G401 (cell line): ENCODE measurements around the gene NAXD. TPM values are rescaled to one million over a fixed set of nuclear protein-coding genes. Genes with fewer than 3 reads are reported as not detected.

Experiments used
- DNase-seq: peaks from one replicate; pipeline ENCODE4 v3.0.0-alpha.2; 2015; ENCODE audit warnings: low spot score
- in situ Hi-C: cut with HindIII; loops from 2 replicates; pipeline ENCODE4 v1.10.0; 2016; ENCODE audit warnings: low sequenced_read_pairs, mixed read lengths
- total RNA-seq: library from RNA; depleted of rRNA; stranded (reverse); fragments of >200 nt; shearing (Covaris generic); gene quantifications from 2 replicates; pipeline ENCODE4 v1.2.3, GENCODE V29; 2014; rRNA removed

The NAXD gene
- total RNA-seq, 1 experiment from 2014 or later, result 22.8 TPM

- DNase-seq, result no peak
- in situ Hi-C loops, result no loop called here
Observed at GRCh38 chr13:110683203-110683883, 68.0 kb downstream of the NAXD start.

GRCh38 chr13:110683921-110684320, 68.6 kb downstream of the NAXD start:
- in situ Hi-C loops, result no loop called here

DNA sequence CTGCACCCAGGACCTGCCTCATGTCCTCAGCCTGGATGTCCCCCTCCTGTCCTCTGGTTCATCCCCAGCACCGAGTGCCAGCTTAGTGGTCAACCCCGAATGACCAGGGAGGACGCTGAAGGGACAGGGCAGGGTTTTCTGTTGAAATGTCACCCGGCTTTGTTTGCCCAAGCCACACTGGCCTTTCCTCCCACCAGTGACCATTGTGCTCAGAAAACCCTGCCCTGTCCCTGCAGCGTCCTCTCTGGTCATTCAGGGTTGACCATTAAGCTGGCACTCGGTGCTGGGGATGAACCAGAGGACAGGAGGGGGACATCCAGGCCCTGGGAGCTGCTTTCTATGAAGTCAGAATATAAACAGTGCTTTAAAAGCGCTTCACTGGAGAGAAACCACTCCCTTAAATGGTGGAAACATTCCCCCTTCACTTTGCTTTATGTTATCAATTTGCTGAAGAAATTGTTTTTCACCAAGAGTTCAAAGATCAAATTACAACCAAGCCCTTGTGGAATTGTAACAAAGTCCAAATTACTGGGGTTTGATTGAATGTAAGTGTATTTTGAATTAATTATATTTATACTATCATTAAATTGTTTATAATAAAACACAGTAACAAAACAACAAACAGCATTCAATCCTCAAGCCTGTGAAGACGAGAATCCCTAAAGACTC, 69.2 kb downstream of the NAXD start:
- in situ Hi-C loops, result no loop called here
- no peak for DNase-seq

More at GRCh38 chr13:110683921-110684320, 68.6 kb downstream of the NAXD start:
- no peak for DNase-seq

DNA sequence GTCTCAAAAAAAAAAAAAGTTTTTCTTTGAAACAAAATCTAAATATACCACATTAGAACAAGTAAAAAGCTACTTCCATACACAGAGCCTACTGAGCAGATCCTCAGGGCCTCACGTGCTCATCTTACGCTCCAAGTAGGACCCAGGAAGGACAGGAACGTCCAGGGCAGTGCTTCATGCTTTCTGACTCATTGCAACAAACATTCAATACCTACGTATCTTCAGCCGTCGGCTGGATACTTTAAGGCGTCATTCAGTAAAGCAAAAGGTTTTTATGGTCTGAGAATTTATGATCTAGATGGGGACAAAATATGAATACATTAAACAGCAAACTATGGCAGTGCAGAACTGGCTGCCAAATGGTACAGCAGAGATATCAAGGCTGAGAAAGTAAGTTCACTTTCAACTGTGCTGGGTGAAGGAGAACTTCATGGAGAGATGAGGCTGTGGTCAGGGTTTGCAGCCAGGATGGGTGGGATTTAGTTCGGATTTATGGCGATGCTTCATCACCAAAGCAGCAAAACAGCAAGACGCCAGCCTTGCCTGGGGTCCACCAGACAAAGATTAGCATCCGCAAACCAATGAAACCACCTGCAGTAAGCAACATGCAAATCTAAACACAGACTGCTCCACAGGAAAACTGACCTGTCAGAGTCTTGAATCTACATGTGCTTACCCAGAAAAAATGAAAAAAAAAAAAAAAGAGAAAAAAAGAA, 70.1 kb downstream of the NAXD start:
- in situ Hi-C loops, result no loop called here
- no peak for DNase-seq

DNA sequence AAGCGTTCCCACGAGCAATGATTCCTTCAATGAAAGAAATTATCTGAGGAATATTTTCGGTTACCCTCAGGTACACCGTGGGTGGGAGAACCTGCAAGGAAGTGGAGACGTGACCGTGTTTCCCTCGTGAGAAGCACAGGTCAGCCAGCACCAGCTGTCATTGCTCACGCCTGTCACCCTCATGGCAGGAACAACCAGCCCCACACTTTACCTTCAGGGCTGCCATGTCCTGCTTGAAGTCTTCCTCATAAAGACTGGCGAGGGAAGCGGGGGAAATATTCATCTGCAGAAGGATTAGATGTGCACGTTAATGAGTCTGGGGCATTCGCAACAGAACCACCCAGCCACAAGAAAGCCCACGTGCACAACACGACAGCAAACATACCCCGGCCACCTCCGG, 72.4 kb downstream of the NAXD start:
- DNase-seq, result no peak
- in situ Hi-C loops, result no loop called here

- no peak for DNase-seq
- in situ Hi-C loops, result no loop called here
Observed at GRCh38 chr13:110689041-110689440, 73.7 kb downstream of the NAXD start.

Other genes with a start within 250 kb of the NAXD start
- gene RAB20, start 53.8 kb upstream of the NAXD start, total RNA-seq, result 0.43 and 0.75 TPM in 2 replicates
- gene CARS2, start 90.6 kb downstream of the NAXD start, total RNA-seq, result 91.1 and 97.3 TPM in 2 replicates
- 25.1 and 31.4 TPM in 2 replicates for gene ING1, start 98.2 kb downstream of the NAXD start, total RNA-seq